HL-60/S4 treated with retinoic acid at 250 ng/mL for 4 days and 3 days (cell line): ENCODE measurements around the gene HGFAC.

ENCODE experiments used
- in situ Hi-C: fragments of 300-500 bp; cut with MboI; formaldehyde crosslinking; loops from 2 replicates; pipeline ENCODE4 v1.7.0; 2022; ENCODE audit warnings: low sequenced_read_pairs

The HGFAC gene

DNA sequence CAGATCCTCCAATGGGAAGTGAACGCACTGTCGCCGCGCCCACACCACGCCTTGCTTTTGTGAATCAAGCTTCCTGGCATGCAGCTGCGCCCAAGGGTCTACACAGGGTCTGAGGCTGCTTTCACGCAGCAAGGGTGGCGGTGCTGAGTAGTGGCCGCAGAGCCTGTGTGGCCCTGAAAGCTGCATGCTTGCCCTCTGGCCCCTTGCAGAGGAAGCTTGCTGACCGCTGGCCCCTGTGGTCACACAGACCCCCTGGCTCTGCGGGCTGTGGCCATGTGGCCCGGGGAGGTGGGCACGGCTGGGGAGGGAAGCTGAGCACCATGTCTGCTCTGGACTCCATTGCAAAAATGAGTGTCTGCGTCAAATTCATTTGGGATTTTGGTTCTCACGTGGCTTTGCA lies 30.1 kb downstream of the HGFAC start:
- in situ Hi-C loops = no loop called here

DNA sequence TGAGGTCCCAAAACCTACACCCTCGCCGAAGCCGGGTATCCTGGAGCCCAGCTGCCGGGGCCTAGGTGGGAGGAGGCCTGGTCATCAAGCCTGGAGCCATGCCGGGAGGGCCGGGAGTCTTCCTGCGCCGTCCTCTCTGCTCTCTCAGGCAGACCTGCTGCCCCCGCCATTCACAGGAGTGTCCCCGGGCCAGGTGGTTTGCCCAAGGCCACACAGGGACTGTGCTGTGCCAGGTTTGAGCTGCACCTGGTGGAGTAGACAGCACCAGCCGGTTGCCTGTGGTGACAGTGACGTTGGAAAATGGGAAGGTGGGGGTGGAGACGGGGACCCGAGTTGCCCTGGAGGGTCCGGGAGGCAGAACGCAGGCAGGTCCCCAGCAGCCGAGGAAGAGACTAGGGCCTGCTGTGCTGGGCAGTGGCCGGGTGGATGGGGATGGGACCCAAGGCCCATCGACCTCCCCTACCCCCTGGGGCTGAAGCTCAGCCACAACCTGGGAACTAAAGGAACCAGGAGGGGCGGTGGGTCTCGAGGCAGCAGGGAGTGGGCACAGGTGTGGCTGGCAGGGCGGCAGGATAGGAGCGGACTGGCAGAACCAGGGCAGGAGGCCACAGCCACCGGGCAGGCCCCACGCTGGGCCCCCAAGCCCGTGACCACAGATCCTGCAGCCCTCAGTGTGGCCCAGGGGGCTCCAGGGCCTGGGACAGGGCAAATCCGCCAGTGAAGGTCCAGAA lies 30.8 kb downstream of the HGFAC start:
- in situ Hi-C loops = no loop called here

DNA sequence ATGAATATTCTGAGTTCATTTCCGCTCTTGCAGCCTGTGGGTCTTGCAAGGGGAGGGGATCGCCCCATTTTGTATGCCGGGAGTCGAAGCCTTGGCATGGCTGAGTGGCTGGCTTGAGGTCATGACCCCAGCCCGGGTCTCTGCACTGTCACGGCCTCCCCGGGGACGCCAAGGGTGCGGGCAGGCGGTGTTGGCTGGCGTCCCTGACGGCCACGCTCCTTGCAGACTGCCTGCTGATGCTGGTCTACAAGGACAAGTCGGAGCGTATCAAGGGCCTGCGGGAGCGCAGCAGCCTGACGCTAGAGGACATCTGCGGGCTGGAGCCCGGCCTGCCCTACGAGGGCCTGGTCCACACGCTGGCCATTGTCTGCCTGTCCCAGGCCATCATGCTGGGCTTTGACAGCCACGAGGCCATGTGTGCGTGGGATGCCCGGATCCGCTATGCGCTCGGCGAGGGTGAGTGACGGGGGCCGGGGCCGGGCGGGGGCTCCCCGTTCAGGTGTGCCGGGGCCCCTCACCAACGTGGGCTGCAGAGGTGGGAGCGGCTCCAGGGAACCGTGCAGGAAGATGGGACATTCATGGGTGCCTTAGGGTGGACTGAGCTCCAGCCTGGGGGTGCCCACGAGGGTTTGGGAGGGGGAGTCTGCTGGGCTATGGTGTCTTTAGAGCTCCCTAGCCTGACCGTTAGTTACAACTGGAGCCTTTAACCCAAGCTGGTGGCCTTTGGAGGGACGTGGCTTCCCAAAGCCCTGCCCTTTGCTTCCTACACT lies 31.6 kb downstream of the HGFAC start:
- in situ Hi-C loops = no loop called here

DNA sequence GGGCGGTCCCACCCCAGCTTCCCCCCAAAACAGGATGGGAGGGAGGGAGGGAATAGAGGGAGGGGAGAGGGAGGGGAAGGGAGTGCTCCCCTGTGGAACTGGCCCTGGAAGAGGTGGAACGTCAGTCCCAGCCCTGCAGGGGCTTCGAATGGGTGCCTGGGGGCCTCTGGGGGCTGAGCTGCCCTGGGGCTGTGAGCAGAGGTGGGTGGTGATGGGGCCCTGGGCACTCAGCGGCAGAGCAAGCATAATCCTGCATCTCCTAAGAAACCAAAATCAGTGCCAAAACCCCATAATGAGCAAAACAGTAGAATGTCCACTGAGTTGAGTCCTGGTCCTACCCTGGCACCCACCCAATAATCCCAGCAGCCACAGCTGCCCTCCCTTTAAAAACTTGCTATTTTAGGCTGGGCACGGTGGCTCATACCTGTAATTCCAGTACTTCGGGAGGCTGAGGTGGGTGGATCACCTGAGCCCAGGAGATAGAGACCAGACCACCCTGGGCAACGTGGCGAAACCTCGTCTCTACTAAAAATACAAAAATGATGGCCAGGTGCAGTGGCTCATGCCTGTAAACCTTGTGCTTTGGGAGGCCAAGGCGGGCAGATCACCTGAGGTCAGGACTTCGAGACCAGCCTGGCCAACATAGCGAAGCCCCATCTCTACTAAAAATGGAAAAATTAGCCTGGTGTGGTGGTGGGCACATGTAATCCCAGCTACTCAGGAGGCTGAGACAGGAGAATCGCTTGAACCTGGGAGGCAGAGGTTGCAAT lies 32.4 kb downstream of the HGFAC start:
- in situ Hi-C loops = no loop called here

DNA sequence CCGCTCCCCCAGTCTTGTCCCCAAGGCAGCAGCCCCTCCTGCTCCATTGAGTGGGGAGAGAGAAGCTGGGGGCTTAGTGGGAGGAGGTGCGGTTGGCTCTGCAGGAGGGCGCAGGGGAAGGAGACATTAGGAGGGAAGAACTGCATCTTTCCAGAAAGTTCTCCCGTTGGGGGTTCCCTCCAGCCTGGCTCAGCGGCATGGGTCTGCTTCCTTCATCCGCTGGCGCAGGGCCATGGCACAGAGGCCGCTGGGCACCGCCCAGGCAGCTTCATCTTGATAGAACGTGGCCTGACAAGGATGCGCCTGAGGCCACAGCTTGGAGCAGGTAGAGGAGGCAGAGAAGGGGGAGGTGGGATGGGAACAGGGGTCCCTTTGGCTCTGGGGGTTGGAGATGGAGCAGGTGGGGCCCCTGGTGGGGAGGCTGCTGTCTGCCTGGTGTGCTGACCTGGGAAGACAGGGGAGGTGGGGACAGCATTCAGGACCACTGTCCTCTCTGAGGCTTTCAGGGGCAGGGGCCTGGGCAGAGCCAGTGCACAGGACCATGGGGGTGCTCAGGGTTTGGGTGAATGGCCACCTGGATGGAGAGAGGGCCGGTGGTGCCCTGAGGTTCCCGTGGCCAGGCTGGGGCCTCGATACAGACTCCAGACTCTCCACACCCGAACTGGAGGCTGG lies 33.4 kb downstream of the HGFAC start:
- in situ Hi-C loops = no loop called here

DNA sequence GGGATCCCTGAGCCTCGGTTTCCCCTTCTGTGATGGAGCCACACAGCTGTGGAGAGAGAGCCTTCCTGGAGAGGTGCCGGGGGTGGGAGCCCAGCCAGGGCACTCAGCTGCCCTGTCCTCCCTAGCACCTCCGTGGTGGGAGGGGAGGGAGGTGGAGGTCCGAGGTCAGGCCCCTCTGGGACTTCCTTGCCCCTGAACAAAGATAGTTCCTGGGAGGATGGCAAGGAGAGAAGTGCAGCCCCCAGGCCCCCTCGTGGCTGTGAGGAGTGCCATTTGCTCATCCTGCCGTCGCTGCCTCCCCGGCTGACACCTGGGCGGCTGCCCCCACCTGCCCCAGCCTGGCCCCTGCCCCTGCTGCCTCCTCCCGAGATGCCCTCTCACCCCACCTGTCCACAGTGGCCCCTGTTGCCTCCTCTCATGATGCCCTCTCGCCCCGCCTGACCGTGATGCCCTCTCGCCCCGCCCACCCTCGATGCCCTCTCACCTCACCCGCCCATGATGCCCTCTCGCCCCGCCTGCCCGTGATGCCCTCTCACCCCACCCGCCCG lies 34.0 kb downstream of the HGFAC start:
- in situ Hi-C loops = no loop called here

DNA sequence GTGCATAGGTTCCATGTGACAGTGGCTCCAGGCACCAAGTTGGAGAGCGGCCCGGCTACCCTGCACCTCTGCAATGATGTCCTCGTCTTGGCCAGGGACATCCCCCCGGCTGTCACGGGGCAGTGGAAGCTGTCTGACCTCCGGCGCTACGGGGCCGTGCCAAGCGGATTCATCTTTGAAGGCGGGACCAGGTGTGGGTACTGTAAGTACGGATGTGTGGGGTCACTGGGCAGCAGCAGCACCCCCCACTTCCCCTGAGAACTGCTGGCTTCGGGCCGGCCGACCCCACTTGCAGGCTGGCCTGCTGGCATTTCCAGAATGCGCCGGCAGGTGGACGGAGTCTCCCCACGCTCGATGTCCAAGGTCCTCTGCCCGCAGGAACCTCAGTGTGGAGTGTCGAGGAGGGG lies 34.6 kb downstream of the HGFAC start:
- in situ Hi-C loops = no loop called here

DNA sequence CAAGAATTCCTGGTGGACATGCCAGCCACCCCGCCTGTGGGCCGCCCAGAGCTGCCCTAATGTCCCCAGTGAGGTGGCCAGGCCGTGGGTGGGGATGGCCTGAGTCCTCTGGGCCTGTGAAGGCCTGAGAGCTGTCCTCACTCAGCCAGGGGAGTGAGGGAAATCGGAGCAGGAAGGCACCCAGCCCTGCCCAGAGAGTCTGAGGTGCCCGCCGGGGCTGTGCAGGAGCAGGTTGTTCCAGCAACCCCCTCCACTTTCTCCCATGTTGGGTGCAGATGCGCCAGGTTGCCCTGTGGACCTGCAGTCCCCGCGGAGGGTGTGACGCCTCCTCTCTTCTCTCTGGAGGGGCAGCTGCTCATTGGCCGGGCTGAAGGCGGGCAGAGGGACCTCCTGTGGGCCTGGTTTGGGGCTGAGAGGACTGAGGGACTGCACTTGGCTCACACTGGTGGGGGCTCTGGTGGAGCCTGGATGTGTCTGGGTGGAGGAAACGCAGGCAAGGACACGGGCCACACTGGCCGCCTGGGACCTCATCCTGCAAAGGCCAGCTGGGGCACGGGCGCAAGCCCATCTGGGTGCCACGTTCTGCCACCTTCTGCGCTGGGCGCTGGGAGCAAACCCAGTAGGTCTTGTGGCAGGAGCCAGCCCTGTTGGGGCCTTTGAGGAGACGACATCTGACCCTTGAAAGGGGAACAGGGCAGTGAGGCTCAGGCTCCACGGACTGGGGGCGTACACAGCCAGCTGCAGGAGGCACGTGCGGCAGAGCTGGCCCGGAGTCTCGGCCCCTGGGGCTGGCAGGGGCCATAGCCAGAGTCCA lies 35.4 kb downstream of the HGFAC start:
- in situ Hi-C loops = no loop called here

DNA sequence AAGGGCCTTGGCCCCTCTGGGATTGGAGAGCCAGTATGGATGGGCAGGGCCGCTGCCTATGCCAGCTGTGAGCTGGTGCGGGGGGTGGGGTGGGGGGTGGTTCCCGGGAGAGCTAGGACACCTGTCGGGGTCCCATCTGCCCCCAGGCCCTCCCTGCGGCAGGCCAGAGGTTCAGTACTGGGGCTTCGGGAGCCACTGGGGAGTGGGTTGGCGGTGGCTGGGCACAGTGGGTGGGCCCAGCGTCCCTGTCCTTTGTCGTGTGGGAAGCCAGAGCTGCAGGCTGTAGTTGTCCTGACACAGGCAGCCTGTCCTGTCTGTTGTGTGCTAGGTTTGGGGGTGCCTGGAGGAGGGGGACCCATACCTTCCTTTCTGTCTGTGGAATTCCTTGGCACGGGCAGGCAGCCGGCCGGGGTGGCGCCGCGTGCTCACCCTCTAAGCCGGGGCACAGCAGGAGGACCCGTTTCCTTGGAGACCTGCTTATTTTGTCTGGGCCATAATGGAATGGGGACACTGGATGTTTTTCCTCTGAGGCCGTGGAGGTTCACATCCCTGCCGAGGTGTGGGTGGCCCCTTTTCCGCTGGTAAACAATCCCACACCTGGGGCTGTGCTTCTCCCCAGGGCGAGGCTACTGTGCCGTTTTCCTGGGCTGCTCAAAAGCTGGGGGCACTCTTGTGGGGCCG lies 36.1 kb downstream of the HGFAC start:
- in situ Hi-C loops = no loop called here

DNA sequence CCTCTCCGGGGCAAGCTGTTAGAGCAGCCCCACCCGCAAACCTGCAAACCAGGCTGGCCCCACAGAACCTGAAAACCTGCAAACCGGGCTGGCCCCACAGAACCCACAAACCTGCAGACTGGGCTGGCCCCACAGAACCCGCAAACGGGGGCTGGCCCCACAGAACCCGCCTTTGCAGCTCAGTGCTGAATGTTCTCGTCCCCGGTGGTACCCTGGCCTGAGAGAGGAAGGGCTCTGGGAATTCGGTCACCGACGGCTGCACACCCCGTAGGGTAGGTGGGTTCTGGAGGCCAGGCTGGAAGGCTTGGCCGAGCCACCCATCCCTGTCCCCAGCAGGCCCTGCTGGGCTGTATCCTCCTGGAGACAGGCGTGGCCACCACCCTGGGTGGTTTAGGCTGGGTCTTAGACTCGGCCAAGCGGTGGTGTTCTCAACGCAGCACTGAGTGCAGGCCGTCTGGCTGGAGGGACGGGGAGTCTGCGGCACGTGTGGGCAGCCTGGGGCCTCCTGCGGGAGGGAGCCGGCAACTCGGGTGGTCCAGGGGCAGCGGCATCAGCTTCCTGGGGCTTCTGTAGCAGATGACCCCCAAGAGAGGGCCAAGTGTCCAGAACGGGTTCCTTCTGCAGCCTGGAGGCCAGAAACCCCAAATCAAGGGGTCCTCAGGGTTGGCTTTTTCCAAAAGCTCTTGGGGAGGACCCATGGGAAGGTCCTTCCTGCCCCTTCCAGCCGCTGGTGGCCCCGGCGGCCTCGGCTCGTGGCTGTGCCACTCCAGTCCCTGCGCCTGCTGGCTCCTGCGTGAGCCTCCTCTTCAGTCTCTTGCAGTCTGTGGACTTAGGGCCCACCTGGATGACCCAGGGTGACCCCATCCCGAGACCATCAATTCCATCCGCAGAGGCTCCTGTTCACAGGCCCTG lies 36.9 kb downstream of the HGFAC start:
- in situ Hi-C loops = no loop called here

DNA sequence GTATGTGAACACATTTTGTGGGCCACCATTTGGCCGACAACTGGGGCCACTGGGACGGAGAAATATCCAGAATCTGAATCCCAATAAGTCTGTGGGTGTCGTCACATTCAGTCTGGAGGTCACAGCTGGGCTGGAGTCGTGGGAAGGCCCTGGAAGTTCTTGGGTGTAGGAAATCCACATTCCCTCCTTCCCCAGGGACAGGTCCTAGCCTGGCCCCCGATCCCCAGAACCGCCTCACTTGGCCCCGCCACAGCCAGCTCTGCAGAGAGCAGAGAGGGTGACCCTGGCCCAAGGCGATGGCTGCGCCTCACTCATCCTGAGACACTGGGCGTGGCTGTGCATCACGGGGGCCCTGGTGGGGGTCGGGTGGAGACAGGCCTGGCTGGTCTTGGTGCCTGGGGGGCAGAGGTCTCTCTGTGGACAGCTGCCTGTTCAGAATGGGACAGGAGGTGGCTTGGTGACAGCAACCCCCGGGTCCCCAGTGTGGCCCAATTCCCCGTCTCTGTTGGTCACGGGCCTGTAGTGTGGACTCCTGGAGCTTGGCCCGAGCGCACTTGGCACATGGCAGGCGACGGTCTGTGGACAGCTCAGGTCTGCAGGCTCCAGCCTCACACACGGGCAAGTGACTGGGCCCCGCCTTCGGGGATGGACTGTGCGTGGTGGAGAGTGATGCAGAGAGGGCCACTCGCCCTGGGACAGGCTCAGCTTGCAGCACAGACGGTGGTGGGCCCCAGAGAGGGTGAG lies 37.8 kb downstream of the HGFAC start:
- in situ Hi-C loops = no loop called here

DNA sequence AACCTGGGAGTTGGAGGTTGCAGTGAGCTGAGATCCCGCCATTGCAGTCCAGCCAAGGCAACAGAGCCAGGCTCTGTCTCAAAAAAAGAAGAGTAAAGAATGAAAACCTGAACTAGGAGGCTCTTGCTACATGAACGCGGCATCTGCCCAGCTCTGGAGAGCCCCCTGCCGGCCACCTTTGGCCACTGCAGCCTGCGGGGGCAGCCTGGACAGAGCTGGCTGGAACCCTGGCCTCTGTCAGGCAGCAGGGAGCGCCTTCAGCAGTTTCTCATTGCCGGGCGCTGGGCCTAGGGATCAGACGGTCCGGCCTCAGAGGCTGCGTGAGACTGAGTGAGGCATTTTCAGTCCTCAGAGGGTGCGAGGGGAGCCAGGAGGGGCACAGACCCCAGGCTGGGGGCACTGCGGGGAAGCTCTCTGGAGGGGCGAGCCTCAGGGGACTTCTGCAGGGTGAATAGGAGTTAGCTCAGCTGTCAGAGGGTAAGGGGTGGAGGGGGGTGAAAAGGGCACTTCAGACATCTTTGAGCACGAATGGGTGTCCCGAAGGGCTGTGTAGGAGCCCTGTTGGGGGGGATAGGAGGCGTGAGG lies 38.9 kb downstream of the HGFAC start:
- in situ Hi-C loops = no loop called here

DNA sequence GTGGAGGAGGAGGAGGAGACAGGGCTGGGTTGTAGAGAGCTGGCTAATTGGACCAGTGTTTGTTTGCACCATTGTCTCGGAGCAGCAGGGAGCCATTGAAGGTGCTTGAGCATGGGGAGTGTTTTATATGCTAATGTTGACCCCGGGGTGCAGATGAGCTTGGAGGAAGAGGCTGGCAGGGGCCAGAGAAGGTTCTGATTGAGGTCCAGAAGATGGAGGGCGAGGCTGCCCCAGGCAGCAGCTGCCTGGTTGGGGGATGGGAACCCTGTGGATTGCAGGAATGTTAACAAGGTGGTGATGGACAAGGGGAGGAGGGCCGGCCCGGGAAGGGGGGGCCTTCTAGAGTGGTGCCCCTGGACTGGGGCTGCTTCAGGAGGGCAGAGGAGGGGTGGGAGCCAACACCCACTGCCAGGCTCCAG lies 39.4 kb downstream of the HGFAC start:
- in situ Hi-C loops = no loop called here

DNA sequence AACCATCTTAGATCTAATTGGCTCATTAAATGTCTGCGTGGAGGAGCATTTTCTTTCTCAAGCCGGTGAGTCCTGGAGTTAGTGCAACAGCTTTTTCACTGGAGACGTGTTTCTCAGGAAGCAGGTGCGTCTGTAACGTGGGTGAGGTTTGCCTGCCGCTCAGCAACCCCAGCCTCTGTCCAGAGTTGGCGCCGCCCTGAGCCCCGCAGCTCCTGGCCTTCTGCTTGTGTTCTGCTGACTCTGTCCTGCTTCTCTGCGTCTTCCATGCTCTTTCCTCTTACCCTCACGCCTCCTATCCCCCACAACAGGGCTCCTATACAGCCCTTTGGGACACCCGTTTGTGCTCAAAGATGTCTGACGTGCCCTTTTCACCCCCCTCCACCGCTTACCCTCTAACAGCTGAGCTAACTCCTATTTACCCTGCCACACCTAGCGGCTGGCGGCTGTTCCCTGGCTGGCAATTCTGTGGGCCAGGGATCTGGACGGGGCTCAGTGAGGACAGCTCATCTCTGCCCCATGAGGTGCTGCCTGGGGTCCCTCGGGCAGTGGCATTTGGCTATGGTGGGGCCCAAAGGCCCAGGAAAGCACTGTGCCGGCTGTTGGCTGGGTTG lies 40.1 kb downstream of the HGFAC start:
- in situ Hi-C loops = no loop called here

DNA sequence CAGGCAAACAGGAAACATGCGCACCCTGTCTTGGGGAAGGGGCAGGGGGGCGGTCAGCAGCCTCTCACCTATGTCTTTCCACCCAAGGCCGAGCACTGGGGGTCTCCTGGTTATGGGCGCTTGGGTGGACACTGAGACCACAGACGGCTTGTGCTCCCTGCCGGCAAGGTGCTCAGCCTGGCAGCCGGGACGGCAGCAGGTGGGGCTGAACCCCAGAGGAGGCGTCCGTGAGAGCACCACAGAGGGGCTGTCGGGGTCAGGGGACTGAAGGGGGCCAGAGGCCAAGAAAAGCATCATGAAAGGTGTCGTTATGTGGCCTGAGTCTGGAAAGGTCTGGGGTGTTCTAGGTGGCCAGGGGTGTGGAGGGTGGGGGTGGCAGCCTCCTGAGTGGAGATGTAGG lies 40.9 kb downstream of the HGFAC start:
- in situ Hi-C loops = no loop called here

DNA sequence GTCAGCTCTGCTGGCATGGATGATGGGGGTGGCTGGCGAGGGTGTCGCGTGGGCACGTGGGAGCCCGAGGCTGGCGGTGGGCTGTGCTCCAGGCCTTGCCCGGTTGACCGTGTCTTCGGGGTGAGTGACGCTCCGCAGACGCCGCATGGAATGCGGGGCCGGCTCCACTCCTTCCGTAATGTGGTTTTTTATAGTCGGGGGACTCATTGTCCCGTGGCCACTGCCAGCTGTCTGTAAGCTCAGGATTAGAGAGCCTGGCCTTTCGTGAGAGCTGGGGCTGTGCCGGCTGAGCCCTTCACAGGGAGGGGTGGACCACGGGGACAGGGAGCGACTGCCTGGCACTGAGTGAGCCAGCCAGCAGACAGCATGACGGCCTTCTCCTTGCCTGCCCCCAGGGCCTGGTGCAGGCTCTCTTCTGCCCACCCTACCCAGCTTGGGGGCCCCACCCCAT lies 41.7 kb downstream of the HGFAC start:
- in situ Hi-C loops = no loop called here
